ENCODE data around the gene TAF3. TPM values are rescaled to one million over a fixed set of nuclear protein-coding genes. Genes with fewer than 3 reads are reported as not detected.

Gene TAF3
- total RNA-seq, 1 experiment from 2014 or later: 5.5 TPM

GRCh38 chr10:8052956-8053445 lies 234.7 kb downstream of the TAF3 start:
- in situ Hi-C loops (cut with HindIII; ENCODE audit: low pct_unique_long_range_greater_than_20kb, low sequenced_read_pairs): no loop called here
- CTCF ChIA-PET: no interaction called here
- POLR2A ChIA-PET: interaction anchor here (0.5 kb wide), 1 partner anchor 16 kb away, joined by 7 read pairs; no protein-coding TSS in a partner anchor
- TF ChIP-seq, protein P1, sequence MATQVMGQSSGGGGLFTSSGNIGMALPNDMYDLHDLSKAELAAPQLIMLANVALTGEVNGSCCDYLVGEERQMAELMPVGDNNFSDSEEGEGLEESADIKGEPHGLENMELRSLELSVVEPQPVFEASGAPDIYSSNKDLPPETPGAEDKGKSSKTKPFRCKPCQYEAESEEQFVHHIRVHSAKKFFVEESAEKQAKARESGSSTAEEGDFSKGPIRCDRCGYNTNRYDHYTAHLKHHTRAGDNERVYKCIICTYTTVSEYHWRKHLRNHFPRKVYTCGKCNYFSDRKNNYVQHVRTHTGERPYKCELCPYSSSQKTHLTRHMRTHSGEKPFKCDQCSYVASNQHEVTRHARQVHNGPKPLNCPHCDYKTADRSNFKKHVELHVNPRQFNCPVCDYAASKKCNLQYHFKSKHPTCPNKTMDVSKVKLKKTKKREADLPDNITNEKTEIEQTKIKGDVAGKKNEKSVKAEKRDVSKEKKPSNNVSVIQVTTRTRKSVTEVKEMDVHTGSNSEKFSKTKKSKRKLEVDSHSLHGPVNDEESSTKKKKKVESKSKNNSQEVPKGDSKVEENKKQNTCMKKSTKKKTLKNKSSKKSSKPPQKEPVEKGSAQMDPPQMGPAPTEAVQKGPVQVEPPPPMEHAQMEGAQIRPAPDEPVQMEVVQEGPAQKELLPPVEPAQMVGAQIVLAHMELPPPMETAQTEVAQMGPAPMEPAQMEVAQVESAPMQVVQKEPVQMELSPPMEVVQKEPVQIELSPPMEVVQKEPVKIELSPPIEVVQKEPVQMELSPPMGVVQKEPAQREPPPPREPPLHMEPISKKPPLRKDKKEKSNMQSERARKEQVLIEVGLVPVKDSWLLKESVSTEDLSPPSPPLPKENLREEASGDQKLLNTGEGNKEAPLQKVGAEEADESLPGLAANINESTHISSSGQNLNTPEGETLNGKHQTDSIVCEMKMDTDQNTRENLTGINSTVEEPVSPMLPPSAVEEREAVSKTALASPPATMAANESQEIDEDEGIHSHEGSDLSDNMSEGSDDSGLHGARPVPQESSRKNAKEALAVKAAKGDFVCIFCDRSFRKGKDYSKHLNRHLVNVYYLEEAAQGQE (IDR thresholded peaks at IDR 0.05; ENCODE audit: insufficient read depth in 1 of 2, low read depth in 2 of 2, low read length in 1 of 2): no peak
- TF ChIP-seq TCF7L2 (IDR thresholded peaks at IDR 0.05; ENCODE audit: low read depth, low read length) (no peak), CTCF (IDR thresholded peaks at IDR 0.05) (no peak), POLR2AphosphoS5 (IDR thresholded peaks at IDR 0.05; ENCODE audit: low read depth, low read length) (no peak)
- Histone ChIP-seq H3K27ac (ENCODE audit: low read length) (peak overlapping the region; percentile 34; the same call in 1 of the 2 replicates), H3K27me3 (ENCODE audit: control insufficient read depth, insufficient read depth, low read length) (no peaks in the 10 kb centered on the region), H3K36me3 (ENCODE audit: control insufficient read depth, insufficient read depth, low read length) (no peaks in the 10 kb centered on the region), H3K9me3 (ENCODE audit: control insufficient read depth, insufficient read depth, low read depth, low read length) (no peaks in the 10 kb centered on the region), H3K4me1 (ENCODE audit: control insufficient read depth, insufficient read depth, low read length) (no peaks in the 10 kb centered on the region), H3K4me3 (ENCODE audit: low read depth in 2 of 2, low read length in 2 of 2) (peak overlapping the region; percentile 20 to 57; a peak in 2 of 4 replicates)
- ATAC-seq: no peak
- intact Hi-C loops (cut with micrococcal nuclease; ENCODE audit: unreplicated experiment): no loop called here
- BruUV-seq (replicated peaks): no TSS peak
- no peak for DNase-seq (ENCODE audit: low read depth, low spot score)

- no peaks in the 10 kb centered on the region for H3K36me3 ChIP-seq (ENCODE audit: control insufficient read depth, insufficient read depth, low read length)
- H3K27me3 ChIP-seq (ENCODE audit: control insufficient read depth, insufficient read depth, low read length): no peaks in the 10 kb centered on the region
- TF ChIP-seq TCF7L2 (IDR thresholded peaks at IDR 0.05; ENCODE audit: low read depth, low read length): no peak
- TF ChIP-seq, protein P1 (IDR thresholded peaks at IDR 0.05; ENCODE audit: insufficient read depth in 1 of 2, low read depth in 2 of 2, low read length in 1 of 2): no peak
- TF ChIP-seq CTCF (IDR thresholded peaks at IDR 0.05): peak; percentile 97
- no peak for TF ChIP-seq SIN3A (IDR thresholded peaks at IDR 0.05; ENCODE audit: borderline replicate concordance, insufficient read depth, low read depth, low read length)
- TF ChIP-seq POLR2AphosphoS5 (IDR thresholded peaks at IDR 0.05; ENCODE audit: low read depth, low read length): peak; percentile 39
- H3K9me3 ChIP-seq (ENCODE audit: control insufficient read depth, insufficient read depth, low read depth, low read length): no peaks in the 10 kb centered on the region
- ChIA-PET POLR2A (no interaction called here), CTCF (no interaction called here)
- peak overlapping the region; percentile 57 to 94 for H3K4me3 ChIP-seq (ENCODE audit: low read depth in 2 of 2, low read length in 2 of 2)
- no peaks in the 10 kb centered on the region for H3K4me1 ChIP-seq (ENCODE audit: control insufficient read depth, insufficient read depth, low read length)
- ATAC-seq (peak; percentile 89), DNase-seq (ENCODE audit: low read depth, low spot score) (peak; percentile 35)
- H3K27ac ChIP-seq (ENCODE audit: low read length): peak overlapping the region; percentile 73
- intact Hi-C loops (cut with micrococcal nuclease; ENCODE audit: unreplicated experiment): no loop called here
- in situ Hi-C loops (cut with HindIII; ENCODE audit: low pct_unique_long_range_greater_than_20kb, low sequenced_read_pairs): no loop called here
- no TSS peak for BruUV-seq (replicated peaks)
Observed at GRCh38 chr10:8053446-8054243, 235.3 kb downstream of the TAF3 start.

All from Panc1 (cell line).